Measurements from ENCODE around the gene RPS6KA5.

Gene RPS6KA5

GRCh38 chr14:90799420-90799819, 261.0 kb downstream of the RPS6KA5 start:
- no peak overlapping the region for H3K4me3 ChIP-seq (ENCODE audit: low read depth, low read length)
- TF ChIP-seq CTCF (IDR thresholded peaks at IDR 0.05; ENCODE audit: low read depth, low read length): no peak

GRCh38 chr14:90797919-90798318, 262.5 kb downstream of the RPS6KA5 start:
- H3K4me3 ChIP-seq (ENCODE audit: low read depth, low read length): no peak overlapping the region
- no peak for TF ChIP-seq CTCF (IDR thresholded peaks at IDR 0.05; ENCODE audit: low read depth, low read length)

Data from WI38 (cell line).